HG03103 (cell line): ENCODE results near the gene ITGA11.

Experiments
- ATAC-seq: cut with Tn5 transposase; IDR thresholded peaks from one replicate; pipeline ENCODE4 v1.9.1; 2021; ENCODE audit warnings: low read depth; ENCODE audit not compliant: unreplicated experiment

Gene ITGA11

GRCh38 chr15:68303134-68303533 lies 128.8 kb downstream of the ITGA11 start:
- no peak for ATAC-seq

- ATAC-seq, result no peak
These were observed 129.2 kb downstream of the ITGA11 start for GRCh38 chr15:68302729-68303128.

GRCh38 chr15:68301301-68301700 lies 130.7 kb downstream of the ITGA11 start:
- no peak for ATAC-seq

GRCh38 chr15:68300115-68300940 lies 131.6 kb downstream of the ITGA11 start:
- no peak for ATAC-seq

GRCh38 chr15:68299436-68299835 lies 132.5 kb downstream of the ITGA11 start:
- no peak for ATAC-seq

- no peak for ATAC-seq
These were observed 133.0 kb downstream of the ITGA11 start for GRCh38 chr15:68298882-68299381.

- ATAC-seq, result no peak
These were observed 133.6 kb downstream of the ITGA11 start for GRCh38 chr15:68298336-68298735.

GRCh38 chr15:68295014-68295805 lies 136.8 kb downstream of the ITGA11 start:
- ATAC-seq, result no peak

GRCh38 chr15:68292967-68293366 lies 139.0 kb downstream of the ITGA11 start:
- no peak for ATAC-seq

GRCh38 chr15:68292157-68292781 lies 139.7 kb downstream of the ITGA11 start:
- no peak for ATAC-seq

GRCh38 chr15:68290715-68291114 lies 141.2 kb downstream of the ITGA11 start:
- no peak for ATAC-seq

GRCh38 chr15:68289621-68290352 lies 142.2 kb downstream of the ITGA11 start:
- ATAC-seq, result no peak

- no peak for ATAC-seq
These were observed 142.9 kb downstream of the ITGA11 start for GRCh38 chr15:68289057-68289456.

- ATAC-seq, result no peak
These were observed 145.7 kb downstream of the ITGA11 start for GRCh38 chr15:68286256-68286655.

GRCh38 chr15:68285259-68285980 lies 146.5 kb downstream of the ITGA11 start:
- ATAC-seq, result no peak

- ATAC-seq, result no peak
These were observed 147.2 kb downstream of the ITGA11 start for GRCh38 chr15:68284616-68285258.

- ATAC-seq, result no peak
These were observed 148.6 kb downstream of the ITGA11 start for GRCh38 chr15:68283401-68283800.

- no peak for ATAC-seq
These were observed 151.0 kb downstream of the ITGA11 start for GRCh38 chr15:68281008-68281407.
